Putamen (tissue), 1 donor: ENCODE measurements around the gene LRBA.
A peak's percentile ranks its signal among the peaks of the same experiment; 100 is the strongest.

ENCODE experiments used
- DNase-seq: peaks from one replicate; pipeline ENCODE4 v3.0.0-alpha.2; 2016; ENCODE audit warnings: low spot score

The LRBA gene

DNA sequence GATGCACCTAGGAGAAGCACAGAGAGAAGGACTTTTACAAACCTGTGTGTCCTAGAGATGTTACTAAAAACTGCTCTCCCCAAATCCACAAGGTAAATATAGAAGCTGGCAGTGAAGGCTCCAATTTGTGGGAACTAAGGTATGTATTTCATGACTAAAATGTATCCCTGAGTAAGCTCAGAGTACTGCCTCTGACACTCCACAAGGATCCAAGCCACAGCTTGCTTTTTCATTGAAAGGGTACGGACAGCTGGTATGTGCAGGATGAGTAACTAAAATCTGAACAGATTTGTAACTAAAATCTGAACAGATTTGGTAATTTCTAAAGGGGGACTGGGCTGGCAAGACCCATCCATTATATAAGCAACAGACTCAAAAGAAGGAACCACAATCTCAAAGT is 749.3 kb downstream of the LRBA start:
- DNase-seq = no peak

DNA sequence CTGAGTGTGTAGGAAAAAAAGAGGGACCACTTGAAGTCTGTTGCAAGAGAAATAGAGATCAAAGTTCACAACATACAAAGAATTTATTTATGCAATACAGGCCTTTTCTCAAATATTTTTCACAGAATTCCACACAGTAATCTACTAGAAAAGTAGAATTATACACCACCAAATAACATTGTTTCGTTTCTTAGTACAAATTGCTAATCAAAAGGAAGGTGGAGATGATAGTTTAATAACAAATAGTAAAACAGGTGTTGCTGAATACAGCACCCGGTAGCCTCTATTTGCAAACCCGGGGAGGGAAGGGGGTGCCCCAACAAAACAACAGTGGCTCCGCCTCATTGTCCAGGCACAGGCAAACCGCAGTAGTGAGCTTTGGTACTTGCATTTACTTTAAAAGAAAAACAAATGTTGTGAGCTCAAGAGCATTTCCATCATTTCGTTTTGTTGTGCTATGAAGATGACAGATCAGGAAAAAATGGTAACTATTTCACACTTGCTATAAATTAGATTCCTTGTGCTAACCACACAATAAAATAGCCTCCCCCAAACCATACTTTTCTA is 750.4 kb downstream of the LRBA start:
- no peak for DNase-seq

DNA sequence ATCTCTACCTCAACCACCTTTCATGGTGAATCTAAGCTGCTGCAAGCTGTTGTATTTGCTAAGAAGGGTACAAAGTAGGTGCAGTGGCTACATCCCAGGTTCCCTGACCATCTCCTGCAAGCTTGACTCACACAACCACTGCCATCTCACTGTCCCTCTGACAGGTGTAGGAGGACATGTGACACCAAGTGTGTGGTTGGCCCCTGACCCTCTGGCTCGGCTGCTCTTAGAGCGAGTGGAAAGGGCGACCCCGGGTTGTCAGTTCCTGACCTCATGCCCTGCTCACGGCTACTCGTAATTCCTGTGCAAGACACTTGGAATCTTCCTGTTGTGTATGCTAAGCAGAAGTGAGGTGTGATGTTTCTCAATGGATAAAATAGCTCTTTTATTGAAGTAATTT is 752.5 kb downstream of the LRBA start:
- no peak for DNase-seq

DNA sequence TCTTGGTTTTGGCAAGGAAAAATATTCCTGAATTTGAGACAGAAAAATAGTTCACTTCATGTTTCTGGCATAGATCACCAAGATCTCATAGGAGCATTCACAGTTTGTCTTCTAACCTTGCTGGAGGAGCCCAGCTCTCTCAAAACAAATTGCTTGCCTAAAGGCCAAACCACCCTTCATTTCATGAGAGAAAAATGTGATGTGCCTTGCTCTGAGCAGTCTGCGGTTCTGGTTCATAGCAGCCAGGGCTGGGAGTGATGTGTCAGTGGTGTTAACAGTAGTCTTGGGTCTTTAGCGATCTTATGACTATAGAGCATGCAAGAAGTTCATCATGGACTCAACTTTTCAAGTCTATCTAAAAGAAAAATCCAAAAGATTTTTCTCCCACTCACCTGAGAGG is 753.5 kb downstream of the LRBA start:
- DNase-seq = no peak

DNA sequence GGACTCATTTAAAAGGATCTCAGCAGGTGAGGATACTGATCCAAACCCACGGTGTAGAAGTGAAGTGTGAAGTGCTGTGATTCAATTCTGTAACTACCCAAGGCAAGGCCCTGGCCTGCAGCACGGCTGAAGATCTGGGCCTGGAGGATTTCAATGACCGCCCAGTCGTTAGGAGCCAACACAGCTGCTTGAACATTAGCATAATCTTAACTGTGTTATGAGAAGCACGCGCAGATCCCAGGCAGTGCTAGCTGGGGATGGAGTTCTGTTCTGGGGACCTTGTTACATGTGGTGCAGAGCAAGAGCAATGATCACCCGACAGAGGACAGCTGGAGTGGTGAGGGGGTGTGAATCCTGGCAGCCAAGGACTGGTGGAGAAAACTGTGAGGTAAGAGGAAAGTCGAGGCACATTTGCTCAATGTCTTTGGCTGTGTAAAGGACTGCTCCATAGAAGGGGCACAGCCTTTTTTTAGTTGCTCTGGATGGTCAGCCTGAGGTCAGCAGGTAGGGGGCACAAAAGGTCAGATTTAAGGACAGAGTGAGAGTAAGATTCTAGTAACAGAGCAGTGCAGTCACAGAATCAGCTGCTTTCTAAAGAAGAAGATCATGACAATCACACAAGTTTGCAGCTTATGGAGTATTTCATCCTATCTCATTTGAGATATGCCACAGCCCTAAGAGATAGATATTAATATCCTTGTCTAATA is 755.1 kb downstream of the LRBA start:
- DNase-seq = no peak

- no peak for DNase-seq
Observed at GRCh38 chr4:150258569-150258968, 756.5 kb downstream of the LRBA start.

- no peak for DNase-seq
Observed at GRCh38 chr4:150256841-150257730, 758.0 kb downstream of the LRBA start.

DNA sequence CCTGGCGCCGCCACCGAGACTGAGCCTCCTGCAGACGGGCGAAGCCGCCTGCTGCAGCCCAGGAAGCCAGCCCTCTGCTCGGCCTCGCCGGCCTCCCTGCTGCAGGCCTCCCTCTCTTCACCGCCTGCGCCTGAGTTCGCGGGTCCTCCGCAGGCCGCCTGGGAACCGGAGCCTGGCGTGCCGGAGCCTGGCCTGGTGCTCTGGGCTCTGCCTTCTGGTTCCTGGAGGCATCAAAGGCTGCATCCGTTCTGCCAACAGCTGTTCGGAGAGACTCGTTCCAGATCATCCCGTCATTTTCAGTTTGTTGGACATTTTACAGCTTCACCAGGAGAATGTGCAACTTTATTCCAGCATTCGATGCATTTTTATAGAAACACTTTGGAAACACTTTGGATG is 758.9 kb downstream of the LRBA start:
- no peak for DNase-seq

- DNase-seq = no peak
Observed at GRCh38 chr4:150255610-150256224, 759.4 kb downstream of the LRBA start.

- DNase-seq = no peak
Observed at GRCh38 chr4:150253965-150254630, 761.0 kb downstream of the LRBA start.

DNA sequence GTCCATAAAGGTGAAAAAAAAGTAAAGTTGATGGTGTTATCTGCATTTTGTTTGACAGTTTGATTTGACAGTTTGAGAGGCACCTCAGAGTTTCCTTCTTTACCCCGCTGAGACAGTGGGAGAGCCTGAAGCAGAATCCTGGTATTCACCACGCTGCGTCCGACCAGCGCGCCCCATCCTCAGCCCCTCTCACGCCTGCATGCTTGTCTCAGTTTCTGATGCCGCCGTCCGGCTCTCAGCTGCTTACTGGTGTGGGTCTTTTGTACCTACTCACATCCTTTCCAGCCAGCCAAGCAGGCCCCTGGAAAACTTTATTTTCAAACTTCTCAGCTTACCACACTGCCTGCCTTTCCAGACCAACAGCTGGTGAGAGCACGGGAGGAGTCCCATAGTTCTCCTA is 761.7 kb downstream of the LRBA start:
- no peak for DNase-seq

- DNase-seq = no peak
Observed at GRCh38 chr4:150252741-150253140, 762.3 kb downstream of the LRBA start.

DNA sequence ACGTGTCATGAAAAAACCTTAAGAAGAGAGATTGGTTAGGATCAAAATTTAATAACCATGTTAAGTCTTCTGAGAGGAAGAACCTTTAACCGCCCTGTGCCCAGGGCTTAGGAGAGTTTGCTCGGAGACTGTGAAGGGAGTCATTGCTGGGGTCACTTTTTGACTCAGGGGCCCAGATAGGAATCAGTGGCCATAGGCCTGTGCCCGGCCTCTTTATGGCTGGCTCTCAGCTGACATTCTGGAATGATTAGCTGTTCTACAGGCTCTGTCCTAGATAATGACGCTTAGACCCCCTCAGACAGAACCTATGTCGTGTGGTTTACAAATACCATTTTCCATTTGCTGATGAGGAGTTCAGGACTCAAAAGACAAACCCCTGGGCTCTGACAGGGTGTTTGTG is 762.8 kb downstream of the LRBA start:
- no peak for DNase-seq

DNA sequence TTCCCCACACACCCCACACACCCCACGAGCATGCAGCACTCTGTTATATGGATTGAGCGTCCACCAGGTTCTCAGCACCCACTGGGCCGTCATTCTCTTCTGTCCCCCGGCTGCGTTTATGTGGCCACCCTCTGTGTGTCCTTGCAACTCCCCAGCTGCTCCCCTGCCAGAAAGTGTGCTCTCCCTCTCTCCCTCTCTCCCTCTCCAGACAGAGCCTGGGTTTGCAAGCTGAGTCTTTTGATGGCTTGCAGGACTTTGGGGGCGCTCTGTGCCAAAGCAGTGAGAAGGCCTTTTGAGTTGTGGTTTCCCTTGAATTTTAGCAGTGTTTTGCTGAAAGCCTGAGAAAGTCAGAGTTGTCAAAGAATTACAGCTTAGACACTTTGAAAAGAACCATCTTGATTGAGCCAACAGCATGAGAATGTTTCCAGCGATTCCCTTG is 763.3 kb downstream of the LRBA start:
- DNase-seq = peak; percentile 31

- no peak for DNase-seq
Observed at GRCh38 chr4:150250998-150251651, 764.0 kb downstream of the LRBA start.

DNA sequence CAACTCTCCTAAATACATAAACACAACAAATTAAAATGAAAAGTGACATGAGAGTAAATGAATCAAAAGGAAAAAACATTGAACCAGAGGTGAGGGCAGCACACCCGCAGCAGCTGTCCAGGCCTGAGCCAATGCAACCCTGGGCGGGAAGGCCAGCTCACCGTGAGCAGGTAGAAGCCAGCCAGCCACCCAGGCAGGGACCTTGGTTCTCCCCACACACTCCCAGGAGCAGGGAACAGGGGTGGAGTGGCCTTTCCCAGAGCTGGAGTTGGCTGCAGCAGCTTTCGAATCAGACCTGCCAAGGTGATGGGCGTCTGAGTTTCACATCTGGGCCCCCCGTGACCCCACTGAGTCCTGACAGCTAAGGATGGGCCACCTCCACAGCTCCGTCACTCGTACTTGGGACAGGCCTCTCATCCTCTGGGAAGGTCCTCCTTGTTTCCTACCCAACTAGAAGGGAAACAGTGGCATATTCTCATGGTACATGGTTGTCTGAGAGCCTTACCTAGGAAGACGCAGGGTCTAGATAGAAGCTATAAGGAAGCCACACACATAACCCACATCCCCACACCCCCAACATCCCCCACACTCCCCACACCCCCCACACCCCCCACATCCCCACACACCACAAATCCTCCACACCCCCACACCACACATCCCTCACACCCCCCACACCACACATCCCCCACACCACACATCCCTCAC is 764.6 kb downstream of the LRBA start:
- DNase-seq = no peak

DNA sequence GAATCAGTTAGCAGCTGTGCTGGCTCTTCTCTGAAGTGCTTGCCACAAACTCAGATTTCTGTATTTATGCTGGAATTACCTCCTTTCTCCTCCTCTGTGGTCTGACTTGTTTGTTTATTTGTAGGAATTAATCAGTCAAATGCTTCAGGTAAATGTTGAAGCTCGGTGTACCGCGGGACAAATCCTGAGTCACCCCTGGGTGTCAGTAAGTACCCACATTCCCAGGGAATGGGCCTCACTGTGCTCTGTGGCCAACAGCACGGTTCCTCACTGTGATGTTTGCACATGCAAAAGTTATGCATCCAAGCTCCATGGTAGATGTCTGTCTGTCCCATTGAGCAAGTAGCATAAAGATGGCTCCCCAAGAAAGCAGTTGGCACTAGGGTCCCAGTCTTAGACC is 766.9 kb downstream of the LRBA start:
- no peak for DNase-seq

DNA sequence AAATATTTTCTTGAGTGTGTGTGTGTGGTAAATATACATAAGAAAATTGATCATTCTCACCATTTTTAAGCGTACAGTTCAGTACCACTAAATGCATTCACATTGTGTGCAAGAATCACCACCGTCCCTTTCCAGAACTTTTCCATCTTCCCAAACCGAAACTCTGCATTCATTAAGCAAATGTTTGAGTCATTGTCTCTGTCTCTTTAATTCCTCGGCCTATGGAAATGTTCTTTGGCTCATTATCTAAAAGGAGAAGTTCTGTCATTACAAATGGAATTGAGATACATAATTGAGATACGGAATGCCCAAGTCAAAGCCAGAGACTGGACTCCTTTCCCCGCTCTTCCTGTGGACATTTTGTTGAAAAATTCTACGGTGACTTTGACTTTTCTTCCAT is 767.9 kb downstream of the LRBA start:
- DNase-seq = no peak

DNA sequence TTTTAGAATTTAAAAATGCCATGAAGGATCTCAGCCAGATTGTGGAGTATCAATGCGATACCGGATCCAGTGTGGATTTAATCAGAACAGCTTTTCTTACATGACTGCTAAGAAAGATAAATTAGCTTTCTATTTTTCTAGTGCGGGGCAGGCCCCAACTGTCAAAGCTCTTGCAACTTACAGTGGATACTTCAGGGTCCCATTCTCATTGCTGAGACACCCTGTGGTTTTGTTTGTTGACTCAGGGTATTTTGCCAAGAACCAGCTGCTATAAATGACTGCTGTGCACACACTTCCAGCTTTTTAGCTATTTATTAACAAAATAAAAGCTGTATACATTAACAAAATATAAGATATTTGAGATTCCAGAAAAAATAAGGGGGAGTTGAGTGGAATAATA is 770.5 kb downstream of the LRBA start:
- no peak for DNase-seq

DNA sequence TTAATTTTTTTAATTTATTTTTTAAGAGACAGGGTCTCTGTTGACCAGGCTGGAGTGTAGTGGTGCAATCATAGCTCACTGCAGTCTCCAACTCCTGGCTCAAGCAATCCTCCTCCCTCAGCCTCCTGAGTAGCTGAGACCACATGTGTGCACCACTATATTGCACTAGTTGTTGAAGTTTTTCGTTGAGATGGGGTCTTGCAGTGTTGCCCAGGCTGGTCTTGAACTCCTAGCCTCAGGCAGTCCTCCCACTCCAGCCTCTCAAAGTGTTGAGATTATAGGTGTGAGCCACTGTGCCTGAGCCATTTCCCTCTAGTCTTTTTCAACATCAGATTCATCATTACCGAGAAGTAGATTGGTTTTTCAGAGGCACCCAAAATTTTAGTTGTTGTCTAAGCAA is 771.2 kb downstream of the LRBA start:
- DNase-seq = no peak
